ENCODE measurements around the gene DYRK2. TPM values are rescaled to one million over a fixed set of nuclear protein-coding genes. Genes with fewer than 3 reads are reported as not detected.
A peak's percentile ranks its signal among the peaks of the same experiment; 100 is the strongest.

The DYRK2 gene
- total RNA-seq = 10 to 100 TPM; 17.2 to 41.9 (median 19.6) TPM

DNA sequence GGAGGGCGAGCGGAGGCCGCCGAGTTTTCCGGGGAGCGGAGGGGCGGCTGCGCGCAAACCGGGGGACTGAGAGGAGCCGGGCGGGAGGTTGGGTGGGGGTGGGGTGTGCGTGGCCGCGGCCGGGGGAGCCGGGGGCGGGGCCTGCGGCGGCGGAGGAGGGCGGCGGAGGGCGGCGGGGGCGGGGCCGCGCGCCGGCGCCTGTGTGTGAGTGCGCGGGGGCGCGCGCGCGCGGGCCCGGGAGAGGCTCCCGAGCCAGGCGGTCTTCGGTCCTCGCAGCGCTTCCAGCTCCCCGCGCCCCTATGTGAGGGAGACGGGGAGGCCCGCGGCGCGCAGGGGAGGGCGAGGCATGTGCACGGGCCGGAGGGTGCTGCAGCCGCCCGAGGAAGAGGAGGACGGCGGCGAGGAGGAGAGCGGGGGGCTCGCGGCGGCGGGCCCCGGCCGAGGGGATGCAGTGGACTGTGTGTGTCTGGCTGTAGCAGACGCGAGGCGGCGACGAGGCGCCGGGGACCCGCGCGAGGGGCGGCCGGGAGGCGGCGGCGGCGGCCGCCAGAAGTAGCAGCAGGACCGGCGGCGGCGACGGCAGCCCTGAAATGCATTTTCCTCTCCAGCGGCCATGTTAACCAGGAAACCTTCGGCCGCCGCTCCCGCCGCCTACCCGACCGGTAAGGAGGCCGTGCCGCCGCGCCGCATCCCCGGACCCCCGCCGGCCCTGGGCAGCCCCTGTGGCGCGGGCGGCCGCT is at the start of gene DYRK2:
Gene DYRK2, plus strand, starts transcription at position 225 of the 740 bp plus-strand sequence. Its CDS starts 389 bp downstream, at position 614.
- H3K36me3 ChIP-seq = no peaks in the 10 kb centered on the region
- 1 to 3% methylated on average over 13 to 53 of the region's 109 CpGs for WGBS, 2 donors
- peak within 1 kb of the TSS; percentile 87 to 95 (median 90) for H3K4me3 ChIP-seq (replicated peaks in 1 of 3)
- DNase-seq = peak; percentile 80 to 82
- H3K27me3 ChIP-seq = no peaks in the 10 kb centered on the region
- H3K27ac ChIP-seq = peak within 1 kb of the TSS; percentile 87 to 94 (median 90)
- TF ChIP-seq, protein P1, sequence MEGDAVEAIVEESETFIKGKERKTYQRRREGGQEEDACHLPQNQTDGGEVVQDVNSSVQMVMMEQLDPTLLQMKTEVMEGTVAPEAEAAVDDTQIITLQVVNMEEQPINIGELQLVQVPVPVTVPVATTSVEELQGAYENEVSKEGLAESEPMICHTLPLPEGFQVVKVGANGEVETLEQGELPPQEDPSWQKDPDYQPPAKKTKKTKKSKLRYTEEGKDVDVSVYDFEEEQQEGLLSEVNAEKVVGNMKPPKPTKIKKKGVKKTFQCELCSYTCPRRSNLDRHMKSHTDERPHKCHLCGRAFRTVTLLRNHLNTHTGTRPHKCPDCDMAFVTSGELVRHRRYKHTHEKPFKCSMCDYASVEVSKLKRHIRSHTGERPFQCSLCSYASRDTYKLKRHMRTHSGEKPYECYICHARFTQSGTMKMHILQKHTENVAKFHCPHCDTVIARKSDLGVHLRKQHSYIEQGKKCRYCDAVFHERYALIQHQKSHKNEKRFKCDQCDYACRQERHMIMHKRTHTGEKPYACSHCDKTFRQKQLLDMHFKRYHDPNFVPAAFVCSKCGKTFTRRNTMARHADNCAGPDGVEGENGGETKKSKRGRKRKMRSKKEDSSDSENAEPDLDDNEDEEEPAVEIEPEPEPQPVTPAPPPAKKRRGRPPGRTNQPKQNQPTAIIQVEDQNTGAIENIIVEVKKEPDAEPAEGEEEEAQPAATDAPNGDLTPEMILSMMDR (IDR thresholded peaks at IDR 0.05) = peak in 1 of 6 experiments; percentile 10
- peak; percentile 63 to 84 for TF ChIP-seq POLR2A (IDR thresholded peaks at IDR 0.05)
- no peaks in the 10 kb centered on the region for H3K9me3 ChIP-seq
- intact Hi-C loops (cut with DNase I) = loop anchor here (5.0 kb wide), 1 partner anchor 196 kb away; no protein-coding TSS in a partner anchor
- peaks cover 20 to 22% of the 10 kb centered on the region in 2 donors for H3K4me1 ChIP-seq

DNA sequence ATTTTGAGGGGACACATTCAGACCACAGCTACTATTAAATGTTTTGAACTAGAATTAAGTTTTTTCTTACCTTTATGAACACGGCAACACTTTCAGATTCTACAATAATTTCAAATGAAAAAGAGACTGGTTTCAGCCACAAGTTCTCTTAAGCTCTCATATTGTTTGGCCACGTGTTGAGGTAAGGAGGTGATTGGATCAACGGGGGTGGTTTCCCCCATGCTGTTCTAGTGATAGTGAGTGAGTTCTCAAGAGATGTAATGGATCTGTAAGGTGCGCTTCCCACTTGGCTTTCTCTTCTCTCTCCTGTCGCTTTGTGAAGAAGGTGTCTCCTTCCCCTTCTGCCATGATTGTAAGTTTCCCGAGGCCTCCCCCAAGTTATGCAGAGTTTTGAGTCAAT is 48.9 kb upstream of the DYRK2 start:
- no peak for DNase-seq

DNA sequence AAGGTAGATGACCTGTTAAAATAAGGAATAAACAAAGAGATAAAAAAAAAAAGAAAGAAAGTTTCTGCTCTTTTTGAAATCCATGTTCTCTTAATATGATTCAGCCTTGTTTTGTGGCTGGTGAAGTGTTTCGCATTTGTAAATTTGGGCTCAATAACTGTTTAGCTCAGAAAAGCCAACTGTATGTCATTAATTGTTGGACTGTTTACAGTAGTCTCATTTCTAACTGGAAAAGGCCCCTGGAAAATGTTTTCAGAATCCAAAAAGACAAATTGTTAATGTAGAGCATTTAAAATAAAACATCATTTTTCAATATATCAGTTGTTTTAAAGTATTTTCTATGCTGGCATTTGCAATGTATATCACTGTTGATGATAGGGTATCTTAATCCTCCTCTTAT is 47.4 kb upstream of the DYRK2 start:
- Histone ChIP-seq H3K27ac (no peak overlapping the region), H3K27me3 (no peaks in the 10 kb centered on the region), H3K4me3 (replicated peaks in 1 of 3) (no peak overlapping the region), H3K4me1 (no peaks in the 10 kb centered on the region), H3K36me3 (no peaks in the 10 kb centered on the region), H3K9me3 (no peaks in the 10 kb centered on the region)
- TF ChIP-seq, protein P1 (IDR thresholded peaks at IDR 0.05) = no peak
- no peak for TF ChIP-seq POLR2A (IDR thresholded peaks at IDR 0.05)
- DNase-seq = no peak
- WGBS, 2 donors = 80 to 88% methylated on average over 1 of the region's 1 CpG
- intact Hi-C loops (cut with DNase I) = no loop called here

More for the DNA sequence above, 48.9 kb upstream of the DYRK2 start:
- intact Hi-C loops (cut with DNase I) = no loop called here
- H3K27ac ChIP-seq = no peak overlapping the region
- no peak for TF ChIP-seq POLR2A (IDR thresholded peaks at IDR 0.05)
- TF ChIP-seq, protein P1 (IDR thresholded peaks at IDR 0.05) = no peak
- no peaks in the 10 kb centered on the region for H3K9me3 ChIP-seq
- no peaks in the 10 kb centered on the region for H3K36me3 ChIP-seq
- H3K4me1 ChIP-seq = no peaks in the 10 kb centered on the region
- WGBS, 2 donors = 89 to 93% methylated on average over 6 of the region's 6 CpGs
- no peak overlapping the region for H3K4me3 ChIP-seq (replicated peaks in 1 of 3)
- H3K27me3 ChIP-seq = no peaks in the 10 kb centered on the region

DNA sequence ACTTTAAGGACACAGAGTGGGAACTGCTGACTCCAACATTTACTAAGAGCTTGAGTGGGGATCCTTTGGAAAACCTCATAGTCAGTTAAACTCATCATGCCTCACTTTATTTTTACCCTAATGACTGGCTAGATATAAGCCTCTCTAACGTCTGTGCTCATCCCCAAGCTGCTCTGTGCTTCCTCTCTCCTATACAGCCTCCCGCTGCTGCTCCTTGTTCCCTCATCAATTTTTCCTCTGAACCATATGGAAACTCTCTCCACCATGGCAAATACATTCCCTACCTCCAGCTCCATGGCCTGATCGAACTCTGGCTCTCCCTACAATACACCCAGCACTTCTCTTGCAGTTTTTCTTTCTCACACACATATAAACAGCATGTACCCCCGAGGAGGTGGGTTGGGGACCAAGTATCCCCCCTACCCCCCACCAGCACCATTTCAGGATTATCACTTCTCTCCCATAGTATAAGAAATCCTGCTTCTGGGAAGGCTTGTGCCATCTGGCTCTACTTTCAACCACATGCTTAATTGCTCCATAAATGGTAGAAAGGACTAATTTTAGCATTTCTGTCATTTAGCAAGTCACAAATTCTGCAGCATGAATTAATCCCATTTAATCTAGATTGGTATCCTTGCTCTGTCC is 39.2 kb upstream of the DYRK2 start:
- DNase-seq = no peak
- Histone ChIP-seq H3K27me3 (no peaks in the 10 kb centered on the region), H3K4me1 (peaks cover 2 to 6% of the 10 kb centered on the region in 2 donors), H3K36me3 (no peaks in the 10 kb centered on the region), H3K4me3 (replicated peaks in 1 of 3) (no peak overlapping the region), H3K9me3 (no peaks in the 10 kb centered on the region), H3K27ac (no peak overlapping the region)
- WGBS, 2 donors = 89 to 92% methylated on average over 4 of the region's 4 CpGs
- TF ChIP-seq, protein P1 (IDR thresholded peaks at IDR 0.05) = no peak
- no peak for TF ChIP-seq POLR2A (IDR thresholded peaks at IDR 0.05)
- intact Hi-C loops (cut with DNase I) = no loop called here

DNA sequence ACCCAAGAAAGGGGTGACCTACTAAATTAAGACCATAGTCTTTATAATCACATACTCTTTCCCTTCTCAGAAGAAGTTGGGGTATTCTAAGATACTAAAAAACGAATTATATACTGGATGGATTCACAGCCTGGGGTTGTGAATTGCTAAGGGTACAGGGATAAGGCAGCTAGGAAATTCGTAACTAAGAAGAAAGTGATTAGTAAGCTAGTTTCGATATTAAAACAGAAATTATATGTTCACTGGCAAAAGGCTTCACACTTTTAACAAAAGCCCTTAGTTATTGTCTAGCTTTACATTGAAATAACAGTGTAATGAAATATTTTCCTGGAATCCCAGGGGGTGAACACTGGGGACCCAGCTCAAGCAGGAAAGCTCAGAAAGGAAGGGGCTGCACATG is 35.5 kb upstream of the DYRK2 start:
- H3K4me1 ChIP-seq = peaks cover 14 to 20% of the 10 kb centered on the region in 2 donors
- no peak overlapping the region for H3K27ac ChIP-seq
- no peak for DNase-seq
- no peaks in the 10 kb centered on the region for H3K9me3 ChIP-seq
- 64 to 65% methylated on average over 3 of the region's 3 CpGs for WGBS, 2 donors
- intact Hi-C loops (cut with DNase I) = no loop called here
- no peaks in the 10 kb centered on the region for H3K27me3 ChIP-seq
- no peaks in the 10 kb centered on the region for H3K36me3 ChIP-seq
- H3K4me3 ChIP-seq (replicated peaks in 1 of 3) = no peak overlapping the region
- no peak for TF ChIP-seq POLR2A (IDR thresholded peaks at IDR 0.05)
- TF ChIP-seq, protein P1 (IDR thresholded peaks at IDR 0.05) = no peak
